GM18873 (cell line): ENCODE data around the gene PIP5K1B.

ENCODE experiments used
- ATAC-seq: cut with Tn5 transposase; IDR thresholded peaks from one replicate; pipeline ENCODE4 v1.9.1; 2021; ENCODE audit warnings: mild to moderate bottlenecking, moderate library complexity, moderate number of reproducible peaks; ENCODE audit not compliant: unreplicated experiment, low FRiP score

PIP5K1B gene

DNA sequence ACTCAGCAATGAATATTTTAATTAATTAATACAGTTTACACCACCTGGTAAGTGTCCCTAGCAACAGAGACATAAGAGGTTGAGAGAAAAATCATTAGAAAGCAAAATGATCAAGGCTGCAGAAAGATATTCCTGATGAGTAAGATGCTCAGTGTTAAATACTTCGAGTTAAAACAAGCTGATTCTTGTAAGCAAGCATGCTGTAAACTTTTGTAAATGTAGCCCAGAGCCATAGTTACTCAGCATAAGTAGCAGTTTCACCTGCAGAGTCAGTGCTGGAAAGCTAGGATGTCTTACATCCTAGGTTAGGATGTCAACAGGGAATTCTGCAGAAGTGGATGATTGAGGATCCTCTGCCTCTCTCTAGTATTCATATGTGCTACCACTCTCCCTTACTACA, 304.7 kb downstream of the PIP5K1B start:
- ATAC-seq: no peak

DNA sequence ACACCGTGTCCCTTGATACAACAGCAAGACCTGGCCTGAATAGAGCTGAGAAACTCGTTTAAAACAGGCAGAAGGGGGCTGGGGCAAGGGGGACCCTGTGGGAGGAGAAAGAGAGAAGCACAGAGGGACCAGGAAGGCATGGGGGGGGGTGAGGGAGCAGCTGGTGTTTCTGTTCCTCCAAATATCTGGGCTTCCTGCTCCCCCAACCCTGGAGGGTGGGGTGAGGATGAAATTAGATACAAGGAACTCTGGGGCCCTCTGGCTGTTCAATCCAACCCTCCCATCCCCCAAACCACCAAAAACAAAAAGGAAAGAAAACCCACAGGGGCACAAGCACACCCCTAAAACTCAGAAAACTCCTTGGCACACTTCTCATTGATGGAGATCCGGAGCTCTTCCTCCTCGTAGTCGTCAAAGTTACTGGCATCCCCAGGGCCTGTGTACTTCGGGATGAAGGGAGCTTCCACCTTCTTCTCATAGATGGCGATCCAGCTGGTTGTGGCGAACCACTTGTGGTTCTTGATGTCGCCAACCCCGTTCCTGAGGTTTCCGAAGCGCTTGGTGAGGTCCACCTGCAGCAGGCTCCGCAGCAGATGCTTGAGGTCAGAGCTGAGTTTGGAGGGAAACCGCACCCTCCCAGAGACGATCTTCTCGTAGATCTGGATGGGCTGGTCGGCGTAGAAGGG, 307.8 kb downstream of the PIP5K1B start:
- ATAC-seq: no peak

GRCh38 chr9:69013382-69013727, 308.3 kb downstream of the PIP5K1B start:
- ATAC-seq: no peak

DNA sequence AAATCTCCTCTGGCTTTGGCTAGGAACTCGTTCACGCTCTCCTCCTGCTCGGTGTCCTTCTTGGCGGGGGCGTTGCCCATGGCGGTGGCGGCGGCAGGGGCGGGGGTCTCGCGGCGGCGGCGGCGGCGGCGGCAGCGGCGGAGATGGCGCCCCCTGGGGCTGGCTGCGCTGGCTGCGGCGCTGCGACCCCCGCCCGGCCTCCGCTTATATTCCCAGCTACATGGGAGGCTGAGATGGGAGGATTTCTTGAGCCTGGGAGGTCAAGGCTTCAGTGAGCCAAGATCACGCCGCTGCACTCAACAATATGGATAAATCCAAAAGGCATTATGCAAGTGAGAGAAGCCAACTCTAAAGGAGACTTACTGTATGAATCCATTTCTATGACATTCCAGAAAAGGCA, 309.0 kb downstream of the PIP5K1B start, which contains the start of gene PRKACG:
PRKACG (minus strand) TSS at position 101 of the 400 bp plus-strand sequence; CDS start at position 80, 21 bp downstream.
- no peak for ATAC-seq

DNA sequence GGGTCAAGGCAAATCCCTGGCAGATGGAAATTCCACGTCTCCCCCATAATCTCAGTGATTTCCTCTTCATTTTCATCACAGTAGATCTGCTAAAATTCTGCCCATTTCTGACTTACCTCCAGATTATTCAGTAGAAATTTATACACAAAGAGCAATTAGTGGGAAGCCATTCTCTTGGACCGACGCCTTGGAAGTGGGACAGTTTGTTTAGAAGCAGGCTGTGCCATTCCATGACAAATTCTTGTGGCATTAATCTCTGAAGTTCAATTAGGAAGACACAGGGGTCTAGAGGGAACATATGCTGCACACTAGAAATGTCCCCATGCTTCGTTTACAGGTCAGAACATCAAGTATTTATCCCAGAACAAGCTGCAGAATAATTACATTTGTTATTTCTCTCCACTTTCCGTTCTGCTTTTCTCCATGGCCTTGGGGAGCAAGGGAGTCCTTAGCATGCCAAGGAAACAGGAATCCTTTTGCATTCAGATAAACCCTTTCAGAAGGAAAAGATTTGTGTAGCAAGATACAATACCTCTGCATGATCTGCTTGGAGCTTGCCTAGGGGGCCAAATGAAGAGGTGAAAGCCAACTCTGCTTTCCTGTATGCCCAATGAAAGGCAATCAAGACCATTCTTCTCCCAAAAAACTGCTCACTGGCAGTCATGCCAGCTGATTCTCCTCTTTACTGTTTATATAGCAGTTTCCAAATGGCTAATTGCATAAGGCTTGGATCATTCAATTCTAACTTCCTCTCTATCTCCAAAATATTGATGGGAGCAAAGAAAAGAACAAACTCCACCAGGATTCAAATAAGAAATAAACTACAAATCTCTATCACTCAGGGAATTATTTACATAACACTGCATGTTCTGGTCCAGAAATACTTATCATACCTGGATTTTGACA, 311.4 kb downstream of the PIP5K1B start:
- no peak for ATAC-seq

DNA sequence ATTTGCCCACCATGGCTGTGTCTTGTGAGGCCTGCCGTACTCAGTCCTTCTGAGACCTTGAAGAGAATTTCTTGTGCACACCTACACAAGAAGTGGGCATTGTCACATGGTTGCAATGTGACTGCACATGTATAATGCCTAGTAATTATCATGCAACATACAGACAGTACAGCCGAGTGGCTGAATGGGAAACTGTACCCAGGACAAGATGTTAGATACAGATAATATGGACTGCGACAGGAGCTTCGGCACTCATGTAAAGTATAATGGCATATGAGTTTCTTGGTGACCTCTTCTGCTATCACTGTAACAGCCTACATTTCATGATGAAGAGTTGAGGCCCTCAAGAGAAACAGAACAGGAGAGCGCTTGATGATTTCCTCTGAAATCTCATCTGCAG, 313.7 kb downstream of the PIP5K1B start:
- ATAC-seq: no peak

DNA sequence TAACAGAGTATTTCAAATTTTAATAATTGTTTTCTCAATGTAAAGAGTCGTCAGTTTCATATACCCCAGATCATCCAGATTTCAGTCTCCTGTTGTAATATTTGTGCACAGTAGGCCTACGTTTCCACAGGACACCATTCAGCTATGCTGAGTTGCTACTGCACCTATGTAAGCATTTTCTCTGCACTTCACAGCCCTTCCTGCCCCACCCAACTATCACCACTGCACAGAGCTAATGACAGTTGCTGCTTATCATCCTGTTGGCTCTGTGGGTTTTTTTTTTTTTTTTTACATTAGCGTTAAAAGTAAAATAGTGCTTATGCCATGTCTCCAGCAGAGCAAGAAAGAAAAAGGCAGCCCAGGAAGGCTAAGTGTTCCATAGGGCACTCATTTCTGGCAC, 314.8 kb downstream of the PIP5K1B start:
- no peak for ATAC-seq

- ATAC-seq: no peak
These were observed 315.5 kb downstream of the PIP5K1B start for GRCh38 chr9:69020301-69021145.

GRCh38 chr9:69023650-69024049, 318.6 kb downstream of the PIP5K1B start:
- no peak for ATAC-seq

GRCh38 chr9:69027355-69028097, 322.5 kb downstream of the PIP5K1B start:
- peak; percentile 54 for ATAC-seq

GRCh38 chr9:69028754-69029153, 323.7 kb downstream of the PIP5K1B start:
- ATAC-seq: no peak

DNA sequence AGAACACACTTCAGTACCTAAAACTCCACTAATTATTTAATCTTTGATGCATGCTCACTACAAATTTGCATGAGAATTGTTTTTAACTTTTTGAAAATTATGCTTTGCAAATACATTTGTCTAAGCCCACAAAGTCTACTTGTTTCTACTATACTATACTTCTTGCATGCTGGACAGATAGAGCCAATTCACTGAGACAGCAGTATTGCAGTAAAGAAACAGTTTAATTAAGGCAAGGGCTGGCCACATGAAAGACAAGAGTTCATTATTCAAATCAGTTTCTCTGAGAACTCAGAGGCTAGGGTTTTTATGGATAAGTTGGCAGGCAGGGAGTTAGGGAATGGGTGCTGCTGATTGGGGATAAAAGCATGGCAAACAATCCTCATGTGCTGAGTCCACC, 324.5 kb downstream of the PIP5K1B start:
- no peak for ATAC-seq

DNA sequence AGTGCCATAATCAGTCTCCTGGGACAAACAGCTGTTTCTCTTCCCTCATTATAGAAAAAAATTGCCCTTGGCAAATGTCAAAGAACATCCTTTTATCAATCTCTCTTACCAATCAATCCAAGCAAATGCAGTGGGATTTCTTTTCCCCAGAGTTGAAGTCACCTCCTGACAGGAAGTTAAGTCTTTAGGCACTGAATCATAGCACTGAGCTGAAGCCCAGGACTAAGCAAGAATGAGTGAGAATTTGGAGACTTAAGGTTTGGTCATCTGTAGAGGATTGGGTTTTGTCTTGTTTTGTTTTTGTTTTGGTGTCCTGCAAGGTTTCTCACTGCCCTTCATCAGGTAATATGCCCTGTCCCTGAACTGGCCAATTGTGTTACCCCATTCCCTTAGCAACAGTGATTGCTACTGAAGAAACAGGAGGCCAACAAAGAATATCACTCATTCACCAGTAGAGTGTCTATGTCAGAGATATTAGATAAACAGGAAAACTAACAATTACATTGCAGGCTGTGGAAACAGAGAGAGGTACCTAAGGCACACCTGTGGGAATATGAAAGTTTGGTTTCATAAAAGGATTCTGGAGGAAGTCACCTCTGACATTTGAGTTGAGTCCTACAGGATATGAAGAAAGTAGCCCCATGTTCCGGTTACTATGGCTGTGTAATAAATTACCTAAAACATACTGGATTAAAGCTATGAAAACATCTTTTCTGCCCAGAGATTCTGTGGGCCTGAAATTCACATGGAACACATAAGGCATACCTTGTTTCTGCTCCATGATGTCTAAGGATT, 326.0 kb downstream of the PIP5K1B start:
- no peak for ATAC-seq

DNA sequence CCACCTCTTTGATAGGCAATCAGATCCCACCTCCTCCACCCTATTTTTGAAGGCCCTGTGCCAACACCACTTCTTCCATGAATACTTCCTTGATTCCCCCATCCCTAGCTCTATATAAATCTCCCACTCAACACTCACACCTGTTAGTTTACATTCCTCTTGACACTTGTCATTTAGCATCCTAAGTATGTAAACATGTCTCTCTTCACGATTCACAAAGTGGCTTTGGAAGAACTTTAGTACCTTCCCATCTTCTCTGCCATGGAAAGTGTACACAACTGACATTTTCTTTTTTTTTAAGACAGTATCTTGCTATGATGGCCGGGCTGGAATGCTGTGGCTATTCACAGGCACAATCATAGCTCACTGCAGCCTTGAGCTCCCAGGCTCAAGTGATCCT, 329.0 kb downstream of the PIP5K1B start:
- ATAC-seq: no peak

DNA sequence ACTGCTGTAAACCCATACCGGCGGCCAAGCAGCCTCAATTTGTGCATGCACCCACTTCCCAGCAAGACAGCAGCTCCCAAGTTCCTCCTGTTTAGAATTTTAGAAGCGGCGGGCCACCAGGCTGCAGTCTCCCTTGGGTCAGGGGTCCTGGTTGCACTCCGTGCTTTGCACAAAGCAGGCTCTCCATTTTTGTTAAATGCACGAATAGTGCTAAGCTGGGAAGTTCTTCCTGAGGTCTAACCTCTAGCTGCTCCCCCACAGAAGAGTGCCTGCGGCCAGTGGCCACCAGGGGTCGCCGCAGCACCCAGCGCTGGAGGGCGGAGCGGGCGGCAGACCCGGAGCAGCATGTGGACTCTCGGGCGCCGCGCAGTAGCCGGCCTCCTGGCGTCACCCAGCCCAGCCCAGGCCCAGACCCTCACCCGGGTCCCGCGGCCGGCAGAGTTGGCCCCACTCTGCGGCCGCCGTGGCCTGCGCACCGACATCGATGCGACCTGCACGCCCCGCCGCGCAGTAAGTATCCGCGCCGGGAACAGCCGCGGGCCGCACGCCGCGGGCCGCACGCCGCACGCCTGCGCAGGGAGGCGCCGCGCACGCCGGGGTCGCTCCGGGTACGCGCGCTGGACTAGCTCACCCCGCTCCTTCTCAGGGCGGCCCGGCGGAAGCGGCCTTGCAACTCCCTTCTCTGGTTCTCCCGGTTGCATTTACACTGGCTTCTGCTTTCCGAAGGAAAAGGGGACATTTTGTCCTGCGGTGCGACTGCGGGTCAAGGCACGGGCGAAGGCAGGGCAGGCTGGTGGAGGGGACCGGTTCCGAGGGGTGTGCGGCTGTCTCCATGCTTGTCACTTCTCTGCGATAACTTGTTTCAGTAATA, 330.6 kb downstream of the PIP5K1B start, which contains the start of gene FXN:
FXN (plus strand) TSS at position 315 of the 871 bp plus-strand sequence; CDS start at position 346, 31 bp downstream.
- peak; percentile 81 for ATAC-seq

DNA sequence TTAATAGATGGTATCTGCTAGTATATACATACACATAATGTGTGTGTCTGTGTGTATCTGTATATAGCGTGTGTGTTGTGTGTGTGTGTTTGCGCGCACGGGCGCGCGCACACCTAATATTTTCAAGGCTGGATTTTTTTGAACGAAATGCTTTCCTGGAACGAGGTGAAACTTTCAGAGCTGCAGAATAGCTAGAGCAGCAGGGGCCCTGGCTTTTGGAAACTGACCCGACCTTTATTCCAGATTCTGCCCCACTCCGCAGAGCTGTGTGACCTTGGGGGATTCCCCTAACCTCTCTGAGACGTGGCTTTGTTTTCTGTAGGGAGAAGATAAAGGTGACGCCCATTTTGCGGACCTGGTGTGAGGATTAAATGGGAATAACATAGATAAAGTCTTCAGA, 331.3 kb downstream of the PIP5K1B start:
- no peak for ATAC-seq

DNA sequence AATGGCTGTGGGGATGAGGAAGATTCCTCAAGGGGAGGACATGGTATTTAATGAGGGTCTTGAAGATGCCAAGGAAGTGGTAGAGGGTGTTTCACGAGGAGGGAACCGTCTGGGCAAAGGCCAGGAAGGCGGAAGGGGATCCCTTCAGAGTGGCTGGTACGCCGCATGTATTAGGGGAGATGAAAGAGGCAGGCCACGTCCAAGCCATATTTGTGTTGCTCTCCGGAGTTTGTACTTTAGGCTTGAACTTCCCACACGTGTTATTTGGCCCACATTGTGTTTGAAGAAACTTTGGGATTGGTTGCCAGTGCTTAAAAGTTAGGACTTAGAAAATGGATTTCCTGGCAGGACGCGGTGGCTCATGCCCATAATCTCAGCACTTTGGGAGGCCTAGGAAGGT, 331.8 kb downstream of the PIP5K1B start:
- ATAC-seq: no peak

DNA sequence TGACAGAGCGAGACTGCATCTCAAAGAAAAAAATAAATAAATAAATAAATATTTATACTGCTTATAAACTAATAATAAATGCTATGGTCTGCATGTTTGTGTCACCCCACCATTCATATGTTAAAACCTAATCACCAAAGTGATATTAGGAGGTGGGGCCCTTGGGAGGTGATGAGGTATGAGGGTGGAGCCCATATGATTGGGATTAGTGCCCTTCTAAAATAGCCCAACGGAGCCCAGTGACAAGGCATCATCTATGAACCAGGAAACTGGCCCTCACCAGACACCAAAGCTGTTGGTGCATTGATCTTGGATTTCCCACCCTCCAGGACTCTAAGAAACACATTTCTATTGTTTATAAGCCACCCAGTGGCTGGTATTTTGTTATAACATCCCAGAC, 335.6 kb downstream of the PIP5K1B start:
- no peak for ATAC-seq
